WTC11 (cell line): ENCODE results near the gene LASP1NB.

Experiments used
- CREB1 ChIP-seq: sonication (generic); formaldehyde crosslinking; IDR thresholded peaks from 2 replicates; pipeline ENCODE4 v1.8.0; 2023; ENCODE audit warnings: mild to moderate bottlenecking, missing genetic modification reagents
- FOXK1 ChIP-seq: sonication (generic); formaldehyde crosslinking; IDR thresholded peaks from 2 replicates; pipeline ENCODE4 v1.8.0; 2022; ENCODE audit warnings: mild to moderate bottlenecking, moderate library complexity, missing genetic modification reagents
- JUN ChIP-seq: sonication (generic); formaldehyde crosslinking; IDR thresholded peaks from 2 replicates; pipeline ENCODE4 v1.8.0; 2023; ENCODE audit warnings: mild to moderate bottlenecking, missing genetic modification reagents
- NR3C1 ChIP-seq: sonication (generic); formaldehyde crosslinking; conservative IDR thresholded peaks from 2 replicates; pipeline ENCODE4 v1.8.1; 2023; ENCODE audit warnings: low read depth, mild to moderate bottlenecking, missing genetic modification reagents
- TP53 ChIP-seq: sonication (generic); formaldehyde crosslinking; IDR thresholded peaks from 2 replicates; pipeline ENCODE4 v1.8.1; 2023; ENCODE audit warnings: mild to moderate bottlenecking, missing genetic modification reagents
- ZNF138 ChIP-seq: sonication (generic); formaldehyde crosslinking; conservative IDR thresholded peaks from 2 replicates; pipeline ENCODE4 v1.8.1; 2022; ENCODE audit warnings: mild to moderate bottlenecking, moderate library complexity, missing genetic modification reagents
- ZNF219 ChIP-seq: sonication (generic); formaldehyde crosslinking; IDR thresholded peaks from 2 replicates; pipeline ENCODE4 v1.8.0; 2023; ENCODE audit warnings: missing genetic modification reagents, mild to moderate bottlenecking, borderline replicate concordance
- ZNF232 ChIP-seq: sonication (generic); formaldehyde crosslinking; IDR thresholded peaks from 2 replicates; pipeline ENCODE4 v1.8.0; 2022; ENCODE audit warnings: mild to moderate bottlenecking, missing genetic modification reagents
- TF ChIP-seq, protein P1 (sequence below): fragments of 200-600 bp; IDR thresholded peaks from 2 replicates; pipeline ENCODE4 v1.8.0; 2022; ENCODE audit warnings: antibody characterized with exemption
- TF ChIP-seq, protein P2 (sequence below): sonication (generic); formaldehyde crosslinking; conservative IDR thresholded peaks from 2 replicates; pipeline ENCODE4 v1.8.1; 2023; ENCODE audit warnings: mild to moderate bottlenecking, low read depth, missing genetic modification reagents, moderate library complexity
- TF ChIP-seq, protein P3 (sequence below): sonication (generic); formaldehyde crosslinking; IDR thresholded peaks from 2 replicates; pipeline ENCODE4 v1.8.0; 2022; ENCODE audit warnings: missing genetic modification reagents
- TF ChIP-seq, protein P4 (sequence below): sonication (generic); formaldehyde crosslinking; IDR thresholded peaks from 2 replicates; pipeline ENCODE4 v1.8.0; 2022; ENCODE audit warnings: mild to moderate bottlenecking, missing genetic modification reagents
- TF ChIP-seq, protein P5 (sequence below): sonication (generic); formaldehyde crosslinking; IDR thresholded peaks from 2 replicates; pipeline ENCODE4 v1.8.1; 2022; ENCODE audit warnings: mild to moderate bottlenecking, moderate library complexity, missing genetic modification reagents
- TF ChIP-seq, protein P6 (sequence below): sonication (generic); formaldehyde crosslinking; conservative IDR thresholded peaks from 2 replicates; pipeline ENCODE4 v1.8.1; 2022; ENCODE audit warnings: mild to moderate bottlenecking, missing genetic modification reagents

DNA sequence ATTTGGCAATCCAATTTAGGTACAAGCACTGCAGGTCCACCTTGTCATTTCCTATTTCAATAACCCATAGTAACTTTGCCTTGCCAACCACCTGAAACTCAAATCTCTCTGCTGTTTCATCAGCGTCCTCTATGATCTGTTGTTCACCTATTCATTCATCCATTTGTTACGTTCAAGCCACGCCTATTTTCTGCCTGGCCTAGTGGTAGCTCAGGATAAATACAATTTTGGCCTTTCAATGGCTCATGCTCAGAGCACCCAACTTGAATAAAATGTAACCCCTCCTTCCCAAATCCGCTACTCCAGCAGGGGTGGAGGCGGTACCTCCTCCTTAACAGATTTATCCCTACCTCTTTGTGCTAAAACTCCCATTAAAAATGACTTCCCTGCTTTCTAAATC lies 45.4 kb downstream of the LASP1NB start:
- TF ChIP-seq, protein P1, sequence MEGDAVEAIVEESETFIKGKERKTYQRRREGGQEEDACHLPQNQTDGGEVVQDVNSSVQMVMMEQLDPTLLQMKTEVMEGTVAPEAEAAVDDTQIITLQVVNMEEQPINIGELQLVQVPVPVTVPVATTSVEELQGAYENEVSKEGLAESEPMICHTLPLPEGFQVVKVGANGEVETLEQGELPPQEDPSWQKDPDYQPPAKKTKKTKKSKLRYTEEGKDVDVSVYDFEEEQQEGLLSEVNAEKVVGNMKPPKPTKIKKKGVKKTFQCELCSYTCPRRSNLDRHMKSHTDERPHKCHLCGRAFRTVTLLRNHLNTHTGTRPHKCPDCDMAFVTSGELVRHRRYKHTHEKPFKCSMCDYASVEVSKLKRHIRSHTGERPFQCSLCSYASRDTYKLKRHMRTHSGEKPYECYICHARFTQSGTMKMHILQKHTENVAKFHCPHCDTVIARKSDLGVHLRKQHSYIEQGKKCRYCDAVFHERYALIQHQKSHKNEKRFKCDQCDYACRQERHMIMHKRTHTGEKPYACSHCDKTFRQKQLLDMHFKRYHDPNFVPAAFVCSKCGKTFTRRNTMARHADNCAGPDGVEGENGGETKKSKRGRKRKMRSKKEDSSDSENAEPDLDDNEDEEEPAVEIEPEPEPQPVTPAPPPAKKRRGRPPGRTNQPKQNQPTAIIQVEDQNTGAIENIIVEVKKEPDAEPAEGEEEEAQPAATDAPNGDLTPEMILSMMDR = no peak
- TF ChIP-seq, protein P2, sequence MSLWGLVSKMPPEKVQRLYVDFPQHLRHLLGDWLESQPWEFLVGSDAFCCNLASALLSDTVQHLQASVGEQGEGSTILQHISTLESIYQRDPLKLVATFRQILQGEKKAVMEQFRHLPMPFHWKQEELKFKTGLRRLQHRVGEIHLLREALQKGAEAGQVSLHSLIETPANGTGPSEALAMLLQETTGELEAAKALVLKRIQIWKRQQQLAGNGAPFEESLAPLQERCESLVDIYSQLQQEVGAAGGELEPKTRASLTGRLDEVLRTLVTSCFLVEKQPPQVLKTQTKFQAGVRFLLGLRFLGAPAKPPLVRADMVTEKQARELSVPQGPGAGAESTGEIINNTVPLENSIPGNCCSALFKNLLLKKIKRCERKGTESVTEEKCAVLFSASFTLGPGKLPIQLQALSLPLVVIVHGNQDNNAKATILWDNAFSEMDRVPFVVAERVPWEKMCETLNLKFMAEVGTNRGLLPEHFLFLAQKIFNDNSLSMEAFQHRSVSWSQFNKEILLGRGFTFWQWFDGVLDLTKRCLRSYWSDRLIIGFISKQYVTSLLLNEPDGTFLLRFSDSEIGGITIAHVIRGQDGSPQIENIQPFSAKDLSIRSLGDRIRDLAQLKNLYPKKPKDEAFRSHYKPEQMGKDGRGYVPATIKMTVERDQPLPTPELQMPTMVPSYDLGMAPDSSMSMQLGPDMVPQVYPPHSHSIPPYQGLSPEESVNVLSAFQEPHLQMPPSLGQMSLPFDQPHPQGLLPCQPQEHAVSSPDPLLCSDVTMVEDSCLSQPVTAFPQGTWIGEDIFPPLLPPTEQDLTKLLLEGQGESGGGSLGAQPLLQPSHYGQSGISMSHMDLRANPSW (CRISPR knock-in tag) = no peak
- TF ChIP-seq ZNF232 = no peak
- TF ChIP-seq, protein P3, sequence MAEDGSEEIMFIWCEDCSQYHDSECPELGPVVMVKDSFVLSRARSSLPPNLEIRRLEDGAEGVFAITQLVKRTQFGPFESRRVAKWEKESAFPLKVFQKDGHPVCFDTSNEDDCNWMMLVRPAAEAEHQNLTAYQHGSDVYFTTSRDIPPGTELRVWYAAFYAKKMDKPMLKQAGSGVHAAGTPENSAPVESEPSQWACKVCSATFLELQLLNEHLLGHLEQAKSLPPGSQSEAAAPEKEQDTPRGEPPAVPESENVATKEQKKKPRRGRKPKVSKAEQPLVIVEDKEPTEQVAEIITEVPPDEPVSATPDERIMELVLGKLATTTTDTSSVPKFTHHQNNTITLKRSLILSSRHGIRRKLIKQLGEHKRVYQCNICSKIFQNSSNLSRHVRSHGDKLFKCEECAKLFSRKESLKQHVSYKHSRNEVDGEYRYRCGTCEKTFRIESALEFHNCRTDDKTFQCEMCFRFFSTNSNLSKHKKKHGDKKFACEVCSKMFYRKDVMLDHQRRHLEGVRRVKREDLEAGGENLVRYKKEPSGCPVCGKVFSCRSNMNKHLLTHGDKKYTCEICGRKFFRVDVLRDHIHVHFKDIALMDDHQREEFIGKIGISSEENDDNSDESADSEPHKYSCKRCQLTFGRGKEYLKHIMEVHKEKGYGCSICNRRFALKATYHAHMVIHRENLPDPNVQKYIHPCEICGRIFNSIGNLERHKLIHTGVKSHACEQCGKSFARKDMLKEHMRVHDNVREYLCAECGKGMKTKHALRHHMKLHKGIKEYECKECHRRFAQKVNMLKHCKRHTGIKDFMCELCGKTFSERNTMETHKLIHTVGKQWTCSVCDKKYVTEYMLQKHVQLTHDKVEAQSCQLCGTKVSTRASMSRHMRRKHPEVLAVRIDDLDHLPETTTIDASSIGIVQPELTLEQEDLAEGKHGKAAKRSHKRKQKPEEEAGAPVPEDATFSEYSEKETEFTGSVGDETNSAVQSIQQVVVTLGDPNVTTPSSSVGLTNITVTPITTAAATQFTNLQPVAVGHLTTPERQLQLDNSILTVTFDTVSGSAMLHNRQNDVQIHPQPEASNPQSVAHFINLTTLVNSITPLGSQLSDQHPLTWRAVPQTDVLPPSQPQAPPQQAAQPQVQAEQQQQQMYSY (CRISPR knock-in tag) = no peak
- TF ChIP-seq, protein P4, sequence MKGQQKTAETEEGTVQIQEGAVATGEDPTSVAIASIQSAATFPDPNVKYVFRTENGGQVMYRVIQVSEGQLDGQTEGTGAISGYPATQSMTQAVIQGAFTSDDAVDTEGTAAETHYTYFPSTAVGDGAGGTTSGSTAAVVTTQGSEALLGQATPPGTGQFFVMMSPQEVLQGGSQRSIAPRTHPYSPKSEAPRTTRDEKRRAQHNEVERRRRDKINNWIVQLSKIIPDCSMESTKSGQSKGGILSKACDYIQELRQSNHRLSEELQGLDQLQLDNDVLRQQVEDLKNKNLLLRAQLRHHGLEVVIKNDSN (CRISPR knock-in tag) = no peak
- no peak for TF ChIP-seq ZNF138
- TF ChIP-seq, protein P5, sequence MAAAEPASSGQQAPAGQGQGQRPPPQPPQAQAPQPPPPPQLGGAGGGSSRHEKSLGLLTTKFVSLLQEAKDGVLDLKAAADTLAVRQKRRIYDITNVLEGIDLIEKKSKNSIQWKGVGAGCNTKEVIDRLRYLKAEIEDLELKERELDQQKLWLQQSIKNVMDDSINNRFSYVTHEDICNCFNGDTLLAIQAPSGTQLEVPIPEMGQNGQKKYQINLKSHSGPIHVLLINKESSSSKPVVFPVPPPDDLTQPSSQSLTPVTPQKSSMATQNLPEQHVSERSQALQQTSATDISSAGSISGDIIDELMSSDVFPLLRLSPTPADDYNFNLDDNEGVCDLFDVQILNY (CRISPR knock-in tag) = no peak
- no peak for TF ChIP-seq CREB1 (CRISPR knock-in tag)
- TF ChIP-seq, protein P6, sequence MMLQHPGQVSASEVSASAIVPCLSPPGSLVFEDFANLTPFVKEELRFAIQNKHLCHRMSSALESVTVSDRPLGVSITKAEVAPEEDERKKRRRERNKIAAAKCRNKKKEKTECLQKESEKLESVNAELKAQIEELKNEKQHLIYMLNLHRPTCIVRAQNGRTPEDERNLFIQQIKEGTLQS (CRISPR knock-in tag) = no peak
- no peak for TF ChIP-seq FOXK1 (CRISPR knock-in tag)
- TF ChIP-seq NR3C1 (CRISPR knock-in tag) = no peak
- no peak for TF ChIP-seq ZNF219
- no peak for TF ChIP-seq JUN
- TF ChIP-seq TP53 (CRISPR knock-in tag) = no peak
